H9 (cell line): Measurements from ENCODE around the gene UQCRC1. TPM values are rescaled to one million over a fixed set of nuclear protein-coding genes. Genes with fewer than 3 reads are reported as not detected.

Experiments
- DNase-seq: peaks from one replicate; pipeline ENCODE4 v3.0.0-alpha.2; 2017
- H2AFZ ChIP-seq: one replicate; pipeline ENCODE4 v1.6.1; 2013; ENCODE audit warnings: mild to moderate bottlenecking, low read length, control low read depth, moderate library complexity
- H2AK5ac ChIP-seq: 2 replicates; pipeline ENCODE4 v1.6.1; 2013; ENCODE audit warnings: low read length, control low read depth, mixed read lengths; ENCODE audit not compliant: insufficient read length
- H2BK120ac ChIP-seq: one replicate; pipeline ENCODE4 v1.6.1; 2013; ENCODE audit warnings: low read depth, mild to moderate bottlenecking, low read length, control low read depth, inconsistent platforms; ENCODE audit not compliant: poor library complexity, severe bottlenecking
- H2BK12ac ChIP-seq: 2 replicates; pipeline ENCODE4 v1.6.1; 2013; ENCODE audit warnings: low read length, control low read depth, mixed read lengths, low read depth; ENCODE audit not compliant: insufficient read length
- H2BK15ac ChIP-seq: 2 replicates; pipeline ENCODE4 v1.6.1; 2013; ENCODE audit warnings: low read depth, low read length, control low read depth
- H2BK20ac ChIP-seq: one replicate; pipeline ENCODE4 v1.6.1; 2013; ENCODE audit warnings: low read depth, mild to moderate bottlenecking, low read length, control low read depth, inconsistent platforms; ENCODE audit not compliant: poor library complexity, severe bottlenecking
- H2BK5ac ChIP-seq: 2 replicates; pipeline ENCODE4 v1.6.1; 2013; ENCODE audit warnings: low read length, control low read depth, mixed read lengths; ENCODE audit not compliant: insufficient read length
- H3K14ac ChIP-seq: 2 replicates; pipeline ENCODE4 v1.6.1; 2013; ENCODE audit warnings: low read length, control low read depth; ENCODE audit not compliant: insufficient read depth
- H3K18ac ChIP-seq: 2 replicates; pipeline ENCODE4 v1.6.1; 2013; ENCODE audit warnings: low read depth, mild to moderate bottlenecking, mixed read lengths, low read length, control low read depth; ENCODE audit not compliant: insufficient read length
- H3K23ac ChIP-seq: 2 replicates; pipeline ENCODE4 v1.6.1; 2013; ENCODE audit warnings: low read length, control low read depth, mixed read lengths, low read depth; ENCODE audit not compliant: insufficient read length
- H3K23me2 ChIP-seq: 2 replicates; pipeline ENCODE4 v1.6.1; 2013; ENCODE audit warnings: low read depth, mild to moderate bottlenecking, mixed read lengths, low read length, control low read depth; ENCODE audit not compliant: insufficient read length, poor library complexity, severe bottlenecking
- H3K27ac ChIP-seq: 2 replicates; pipeline ENCODE4 v1.5.1; 2013; ENCODE audit warnings: low read length, control low read depth, mixed read lengths, low read depth; ENCODE audit not compliant: insufficient read length
- H3K27me3 ChIP-seq: 2 replicates; pipeline ENCODE4 v1.6.1; 2013; ENCODE audit warnings: low read length, control low read depth, inconsistent platforms; ENCODE audit not compliant: insufficient read depth
- H3K4ac ChIP-seq: 2 replicates; pipeline ENCODE4 v1.6.1; 2013; ENCODE audit warnings: low read depth, mild to moderate bottlenecking, control low read depth, inconsistent platforms, low read length, moderate library complexity
- H3K4me1 ChIP-seq: 2 replicates; pipeline ENCODE4 v1.6.1; 2013; ENCODE audit warnings: low read length, control low read depth, inconsistent platforms; ENCODE audit not compliant: insufficient read depth
- H3K4me2 ChIP-seq: 2 replicates; pipeline ENCODE4 v1.6.1; 2013; ENCODE audit warnings: low read length, control low read depth, mixed read lengths; ENCODE audit not compliant: insufficient read length, insufficient read depth
- H3K56ac ChIP-seq: 2 replicates; pipeline ENCODE4 v1.6.1; 2013; ENCODE audit warnings: low read depth, mild to moderate bottlenecking, mixed read lengths, low read length, control low read depth; ENCODE audit not compliant: insufficient read length
- H3K79me1 ChIP-seq: 2 replicates; pipeline ENCODE4 v1.6.1; 2013; ENCODE audit warnings: low read depth, mild to moderate bottlenecking, moderate library complexity, low read length, control low read depth, inconsistent platforms; ENCODE audit not compliant: insufficient read depth, poor library complexity, severe bottlenecking
- H3K79me2 ChIP-seq: 2 replicates; pipeline ENCODE4 v1.6.1; 2013; ENCODE audit warnings: low read length, control low read depth, inconsistent platforms; ENCODE audit not compliant: insufficient read depth
- H3K9ac ChIP-seq: 2 replicates; pipeline ENCODE4 v1.6.1; 2013; ENCODE audit warnings: low read length, control low read depth, mixed read lengths; ENCODE audit not compliant: insufficient read length; ENCODE audit errors: extremely low read depth
- H3K9me3 ChIP-seq: one replicate; pipeline ENCODE4 v1.6.1; 2013; ENCODE audit warnings: low read depth, low read length, inconsistent platforms; ENCODE audit not compliant: control insufficient read depth
- H3T11ph ChIP-seq: one replicate; pipeline ENCODE4 v1.6.1; 2013; ENCODE audit warnings: mild to moderate bottlenecking, low read length, control low read depth, inconsistent platforms
- H4K20me1 ChIP-seq: one replicate; pipeline ENCODE4 v1.6.1; 2013; ENCODE audit not compliant: control insufficient read depth, insufficient read length, insufficient read depth
- H4K5ac ChIP-seq: 2 replicates; pipeline ENCODE4 v1.6.1; 2013; ENCODE audit warnings: low read depth, mild to moderate bottlenecking, mixed read lengths, low read length, control low read depth; ENCODE audit not compliant: insufficient read length
- H4K8ac ChIP-seq: replicated peaks from 2 replicates; pipeline ENCODE4 v1.6.1; 2013; ENCODE audit warnings: low read length, control low read depth, mixed read lengths, low read depth; ENCODE audit not compliant: insufficient read length
- H4K91ac ChIP-seq: 2 replicates; pipeline ENCODE4 v1.6.1; 2013; ENCODE audit warnings: low read depth, mild to moderate bottlenecking, moderate library complexity, mixed read lengths, low read length, control low read depth; ENCODE audit not compliant: insufficient read length
- H3K27ac Mint-ChIP-seq, 3 experiments: 2 replicates in 2 of 3; 3 replicates in 1 of 3; pipeline ENCODE4 v1.8.0; 2020 to 2021; ENCODE audit warnings: mixed read lengths in 3 of 3, mild to moderate bottlenecking in 1 of 3, moderate library complexity in 1 of 3
- H3K27me3 Mint-ChIP-seq: 2 replicates; pipeline ENCODE4 v1.8.0; 2021; ENCODE audit warnings: low read depth, mild to moderate bottlenecking, moderate library complexity, mixed read lengths
- H3K36me3 Mint-ChIP-seq, 3 experiments: 2 replicates in 2 of 3; 3 replicates in 1 of 3; pipeline ENCODE4 v1.8.0; 2020 to 2021; ENCODE audit warnings: low read depth in 3 of 3, mixed read lengths in 3 of 3; ENCODE audit not compliant: insufficient read depth in 1 of 3
- H3K4me1 Mint-ChIP-seq, 2 experiments: 2 replicates each; pipeline ENCODE4 v1.8.0; 2020; ENCODE audit warnings: mixed read lengths in 2 of 2
- H3K4me3 Mint-ChIP-seq, 2 experiments: 2 replicates in 1 of 2; 3 replicates in 1 of 2; pipeline ENCODE4 v1.8.0; 2020 to 2021; ENCODE audit warnings: mild to moderate bottlenecking in 2 of 2, mixed read lengths in 2 of 2, moderate library complexity in 1 of 2
- H3K9me3 Mint-ChIP-seq, 2 experiments: 2 replicates in 1 of 2; 3 replicates in 1 of 2; pipeline ENCODE4 v1.8.0; 2020; ENCODE audit warnings: mild to moderate bottlenecking in 2 of 2, mixed read lengths in 2 of 2, moderate library complexity in 1 of 2
- CTCF ChIP-seq: fragments of 200-600 bp; sonication (generic); conservative IDR thresholded peaks from 3 replicates; pipeline ENCODE4 v1.8.0; 2021; ENCODE audit warnings: antibody characterized with exemption, mild to moderate bottlenecking
- WGBS: extraction: QIAGEN DNeasy Blood & Tissue Kit; methylation state at CpG from one replicate; pipeline ENCODE4 v1.1.7; 2013; ENCODE audit warnings: missing lambda C conversion rate, low lambda C conversion rate, mixed read lengths; ENCODE audit not compliant: insufficient read length; ENCODE audit errors: extremely low coverage; 5-methylcytosine and 5-hydroxymethylcytosine counted together
- total RNA-seq: library from RNA; stranded (reverse); gene quantifications from 2 replicates; pipeline ENCODE4 v1.2.1, GENCODE V29; 2021

The UQCRC1 gene
- total RNA-seq, 1 experiment from 2014 or later, result 285 TPM

GRCh38 chr3:48576647-48577046 is 32.8 kb downstream of the UQCRC1 start:
- H2BK15ac ChIP-seq, result no peak overlapping the region
- H3K27ac ChIP-seq, result no peak overlapping the region
- no peak overlapping the region for H2BK20ac ChIP-seq
- no peaks in the 10 kb centered on the region for H3K79me2 ChIP-seq
- no peaks in the 10 kb centered on the region for H3K27me3 Mint-ChIP-seq
- no peak overlapping the region for H3T11ph ChIP-seq
- no peak overlapping the region for H3K4me2 ChIP-seq
- H3K56ac ChIP-seq, result no peak overlapping the region
- no peaks in the 10 kb centered on the region for H4K20me1 ChIP-seq
- no peak overlapping the region for H3K27ac Mint-ChIP-seq
- H4K91ac ChIP-seq, result no peak overlapping the region
- no peak overlapping the region for H4K8ac ChIP-seq
- H2BK5ac ChIP-seq, result no peak overlapping the region
- H3K18ac ChIP-seq, result no peak overlapping the region
- H3K14ac ChIP-seq, result no peak overlapping the region
- H3K4me1 ChIP-seq, result no peaks in the 10 kb centered on the region
- H3K23me2 ChIP-seq, result no peaks in the 10 kb centered on the region
- no peak for TF ChIP-seq CTCF
- no peak overlapping the region for H2BK12ac ChIP-seq
- no peak for DNase-seq
- no peak overlapping the region for H3K4ac ChIP-seq
- no peaks in the 10 kb centered on the region for H3K9me3 Mint-ChIP-seq
- no peak overlapping the region for H3K23ac ChIP-seq
- no peaks in the 10 kb centered on the region for H3K4me1 Mint-ChIP-seq
- WGBS, result no CpG with 5 or more reads among the region's 4 CpGs
- H3K27me3 ChIP-seq, result no peaks in the 10 kb centered on the region
- H2BK120ac ChIP-seq, result no peak overlapping the region
- H3K79me1 ChIP-seq, result no peaks in the 10 kb centered on the region
- peaks cover 0 to 21% (median 0%) of the 10 kb centered on the region in 3 experiments; a peak in 5 of 7 replicates for H3K36me3 Mint-ChIP-seq
- H3K4me3 Mint-ChIP-seq, result no peak overlapping the region
- no peak overlapping the region for H2AK5ac ChIP-seq
- no peaks in the 10 kb centered on the region for H3K9me3 ChIP-seq
- H4K5ac ChIP-seq, result no peak overlapping the region
- no peak overlapping the region for H3K9ac ChIP-seq
- H2AFZ ChIP-seq, result no peak overlapping the region
